Measurements from ENCODE around the gene MUC15. TPM values are rescaled to one million over a fixed set of nuclear protein-coding genes. Genes with fewer than 3 reads are reported as not detected.

The MUC15 gene, protein sequence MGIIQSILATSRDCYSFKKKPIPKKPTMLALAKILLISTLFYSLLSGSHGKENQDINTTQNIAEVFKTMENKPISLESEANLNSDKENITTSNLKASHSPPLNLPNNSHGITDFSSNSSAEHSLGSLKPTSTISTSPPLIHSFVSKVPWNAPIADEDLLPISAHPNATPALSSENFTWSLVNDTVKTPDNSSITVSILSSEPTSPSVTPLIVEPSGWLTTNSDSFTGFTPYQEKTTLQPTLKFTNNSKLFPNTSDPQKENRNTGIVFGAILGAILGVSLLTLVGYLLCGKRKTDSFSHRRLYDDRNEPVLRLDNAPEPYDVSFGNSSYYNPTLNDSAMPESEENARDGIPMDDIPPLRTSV
- total RNA-seq (not detected), polyA plus RNA-seq (under 1 TPM in 1 of 2 donors, not detected in 1; 0.01 TPM)
- long read RNA-seq, donor 1, result 0 reads
- long read RNA-seq, donor 2, result 0 reads
- long read RNA-seq, donor 3, result 0 reads

DNA sequence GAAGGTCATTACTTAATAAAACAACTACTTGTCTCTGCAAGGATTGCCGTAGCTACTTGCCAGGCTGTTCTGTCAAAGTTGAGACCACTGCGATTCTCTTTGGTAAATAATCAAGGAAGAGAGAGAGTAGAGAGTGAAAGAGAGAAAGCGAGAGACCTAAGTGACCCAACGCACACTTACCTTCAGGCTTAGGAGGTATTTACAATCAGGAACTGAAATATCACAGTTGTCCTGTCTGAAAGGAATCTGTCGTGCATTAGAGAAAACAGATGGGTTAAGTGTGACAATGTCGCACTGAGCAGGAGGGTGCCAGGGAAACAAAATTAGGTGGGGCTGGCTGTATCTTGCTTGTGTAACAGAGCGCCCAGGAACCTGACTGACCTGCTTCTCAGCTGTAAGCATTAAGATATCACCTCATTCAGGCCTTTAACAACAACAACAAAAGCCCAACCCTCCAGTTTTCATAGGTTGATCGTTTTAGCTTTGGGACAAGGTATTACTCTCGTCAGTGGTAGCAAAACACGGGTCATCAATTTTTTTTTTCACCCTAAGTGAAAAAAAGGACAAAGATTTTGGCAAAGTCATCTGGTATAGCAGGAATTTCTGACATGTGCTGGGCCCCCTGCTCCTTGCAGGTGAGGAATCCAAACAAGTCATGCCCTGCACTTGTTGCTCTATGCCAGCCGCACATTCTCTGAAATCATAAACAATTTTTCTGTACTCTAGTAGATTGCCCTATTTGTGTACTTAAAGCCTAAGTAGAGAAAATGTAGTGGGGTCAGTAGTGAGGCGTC lies at the start of gene MUC15:
MUC15 (minus strand) TSS at position 403 of the 794 bp plus-strand sequence. CDS start 5,169 bp downstream, outside the sequence.
- Histone ChIP-seq H3K27ac (no peak within 1 kb of the TSS), H3K27me3 (no peaks in the 10 kb centered on the region), H3K4me3 (no peak within 1 kb of the TSS), H3K9me3 (no peaks in the 10 kb centered on the region), H3K36me3 (no peaks in the 10 kb centered on the region), H3K4me1 (no peaks in the 10 kb centered on the region)
- intact Hi-C loops (cut with DNase I), result no loop called here
- WGBS, 2 donors, result 66 to 74% methylated on average over 12 of the region's 12 CpGs
- TF ChIP-seq CTCF (IDR thresholded peaks at IDR 0.05), result no peak
- no peak for ATAC-seq
- DNase-seq, result no peak

DNA sequence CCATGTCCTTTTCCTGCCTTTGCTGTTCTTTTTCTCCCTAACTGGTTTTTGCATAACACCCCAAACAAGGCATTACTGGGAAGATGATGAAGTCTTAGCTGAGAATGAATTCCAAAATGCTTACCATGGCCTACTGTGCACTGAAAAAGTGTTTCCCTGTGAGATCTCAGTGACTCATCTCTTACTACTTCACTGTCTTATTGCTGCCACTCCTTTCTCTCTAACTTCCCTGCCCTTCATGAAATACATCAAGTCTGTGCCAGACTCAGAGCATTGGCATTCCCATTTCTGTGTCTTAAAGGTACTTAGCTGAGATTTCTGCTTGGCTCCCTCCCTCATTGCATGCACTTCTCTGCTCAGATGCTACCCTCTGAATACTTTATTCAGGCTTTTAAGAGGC lies 49.1 kb upstream of the MUC15 start:
- H3K9me3 ChIP-seq, result no peaks in the 10 kb centered on the region
- H3K4me1 ChIP-seq, result no peaks in the 10 kb centered on the region
- no peaks in the 10 kb centered on the region for H3K36me3 ChIP-seq
- ATAC-seq (no peak), DNase-seq (no peak)
- intact Hi-C loops (cut with DNase I), result no loop called here
- H3K4me3 ChIP-seq, result no peak overlapping the region
- TF ChIP-seq CTCF (IDR thresholded peaks at IDR 0.05), result no peak
- H3K27me3 ChIP-seq, result no peaks in the 10 kb centered on the region
- H3K27ac ChIP-seq, result no peak overlapping the region

DNA sequence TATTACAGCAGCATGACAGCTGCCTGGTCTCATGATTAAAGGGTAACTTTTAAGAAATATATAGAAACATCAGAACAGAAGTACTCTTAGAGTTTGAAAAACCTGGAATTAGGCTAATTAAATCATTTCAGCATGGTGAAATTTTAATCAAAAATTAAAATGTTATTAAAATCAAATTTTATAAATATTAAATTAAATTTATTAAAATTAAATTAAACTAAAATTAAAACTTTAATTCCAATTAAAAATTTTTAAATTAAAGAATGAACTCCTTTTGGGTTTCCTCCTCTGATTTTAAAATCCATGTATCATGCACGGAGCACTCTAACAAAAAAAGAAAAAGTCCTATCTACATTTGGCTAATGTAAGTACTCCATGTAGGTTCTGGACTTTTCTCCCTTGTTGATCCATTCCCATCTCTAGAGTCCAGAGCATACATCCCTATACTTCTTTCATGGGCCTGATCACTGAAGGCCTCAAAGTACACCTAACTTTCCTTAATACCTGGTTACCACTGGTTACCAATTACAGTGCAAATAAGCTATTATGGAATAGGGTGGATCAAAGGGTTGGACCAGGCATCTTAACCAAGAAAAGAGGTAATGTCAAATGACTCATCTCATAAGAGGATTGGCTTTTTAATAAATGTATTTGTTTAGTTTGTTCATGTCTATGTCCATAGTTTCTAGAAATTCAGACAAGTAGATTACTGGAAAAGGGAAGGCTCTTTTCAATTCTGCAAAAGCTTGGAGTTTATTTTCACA lies 48.4 kb upstream of the MUC15 start:
- TF ChIP-seq CTCF (IDR thresholded peaks at IDR 0.05), result no peak

DNA sequence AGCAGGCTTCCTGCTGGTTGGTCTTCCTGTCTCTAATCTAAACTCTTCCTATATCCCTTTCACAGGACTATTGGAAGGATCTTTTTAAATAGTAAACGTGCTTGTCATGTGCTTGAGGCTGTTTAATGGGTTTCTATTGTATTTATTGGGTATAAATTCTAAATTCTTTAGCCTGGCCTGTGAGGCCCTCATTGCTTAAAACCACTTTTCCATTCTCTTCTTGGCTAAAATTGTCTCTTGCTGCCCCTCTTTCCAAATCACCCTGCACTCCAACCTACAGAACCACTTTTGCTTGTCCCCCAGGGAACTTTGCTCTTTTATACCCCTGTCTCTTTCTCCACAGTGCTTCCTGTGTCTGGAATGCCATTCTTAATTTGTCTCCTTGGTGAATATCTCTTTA lies 46.4 kb upstream of the MUC15 start:
- Histone ChIP-seq H3K4me1 (no peaks in the 10 kb centered on the region), H3K27ac (no peak overlapping the region), H3K9me3 (peaks cover 0 to 6% (median 0%) of the 10 kb centered on the region in 11 donors), H3K4me3 (no peak overlapping the region), H3K27me3 (no peaks in the 10 kb centered on the region), H3K36me3 (no peaks in the 10 kb centered on the region)
- 24 to 34% methylated on average over 1 of the region's 1 CpG for WGBS, 2 donors
- ATAC-seq (no peak), DNase-seq (no peak)
- intact Hi-C loops (cut with DNase I), result no loop called here
- TF ChIP-seq CTCF (IDR thresholded peaks at IDR 0.05), result no peak

More for the DNA sequence above, 48.4 kb upstream of the MUC15 start:
- no peak for ATAC-seq
- no peak overlapping the region for H3K4me3 ChIP-seq
- H3K9me3 ChIP-seq, result no peaks in the 10 kb centered on the region
- DNase-seq, result no peak
- no peak overlapping the region for H3K27ac ChIP-seq
- WGBS, 2 donors, result 95 to 97% methylated on average over 1 of the region's 1 CpG
- no peaks in the 10 kb centered on the region for H3K27me3 ChIP-seq
- no peaks in the 10 kb centered on the region for H3K36me3 ChIP-seq
- no peaks in the 10 kb centered on the region for H3K4me1 ChIP-seq
- intact Hi-C loops (cut with DNase I), result no loop called here

Measured in heart right ventricle (tissue), 16 donors.